IMR-90 (cell line): ENCODE data around the gene CREBBP.

Experiments used
- CEBPB ChIP-seq: IDR thresholded peaks from 2 replicates; pipeline ENCODE4 v1.6.1; 2012; ENCODE audit warnings: low read depth, low read length, improper control_type of control experiment
- CTCF ChIP-seq: conservative IDR thresholded peaks from 2 replicates; pipeline ENCODE4 v1.5.1; 2012; ENCODE audit warnings: mild to moderate bottlenecking, low read depth, low read length, improper control_type of control experiment
- ELK1 ChIP-seq: fragments of 150-350 bp; IDR thresholded peaks from 2 replicates; pipeline ENCODE4 v1.6.1; 2016; ENCODE audit warnings: low read depth, mild to moderate bottlenecking, low read length, moderate library complexity, borderline replicate concordance
- POLR2A ChIP-seq: IDR thresholded peaks from 2 replicates; pipeline ENCODE4 v1.6.1; 2012; ENCODE audit warnings: mild to moderate bottlenecking, low read depth, low read length
- RAD21 ChIP-seq: IDR thresholded peaks from 2 replicates; pipeline ENCODE4 v1.6.1; 2012; ENCODE audit warnings: low read length, improper control_type of control experiment

- TF ChIP-seq CTCF: no peak
- TF ChIP-seq ELK1: no peak
- no peak for TF ChIP-seq RAD21
- no peak for TF ChIP-seq CEBPB
- no peak for TF ChIP-seq POLR2A
Measured at GRCh38 chr16:3735541-3735940, 145.0 kb downstream of the CREBBP start.
